GM19397 (cell line): ENCODE measurements around the gene RAI1.
A peak's percentile ranks its signal among the peaks of the same experiment; 100 is the strongest.

Experiments
- ATAC-seq: cut with Tn5 transposase; IDR thresholded peaks from one replicate; pipeline ENCODE4 v1.9.1; 2021; ENCODE audit warnings: mild to moderate bottlenecking, moderate library complexity; ENCODE audit not compliant: unreplicated experiment

Gene RAI1

DNA sequence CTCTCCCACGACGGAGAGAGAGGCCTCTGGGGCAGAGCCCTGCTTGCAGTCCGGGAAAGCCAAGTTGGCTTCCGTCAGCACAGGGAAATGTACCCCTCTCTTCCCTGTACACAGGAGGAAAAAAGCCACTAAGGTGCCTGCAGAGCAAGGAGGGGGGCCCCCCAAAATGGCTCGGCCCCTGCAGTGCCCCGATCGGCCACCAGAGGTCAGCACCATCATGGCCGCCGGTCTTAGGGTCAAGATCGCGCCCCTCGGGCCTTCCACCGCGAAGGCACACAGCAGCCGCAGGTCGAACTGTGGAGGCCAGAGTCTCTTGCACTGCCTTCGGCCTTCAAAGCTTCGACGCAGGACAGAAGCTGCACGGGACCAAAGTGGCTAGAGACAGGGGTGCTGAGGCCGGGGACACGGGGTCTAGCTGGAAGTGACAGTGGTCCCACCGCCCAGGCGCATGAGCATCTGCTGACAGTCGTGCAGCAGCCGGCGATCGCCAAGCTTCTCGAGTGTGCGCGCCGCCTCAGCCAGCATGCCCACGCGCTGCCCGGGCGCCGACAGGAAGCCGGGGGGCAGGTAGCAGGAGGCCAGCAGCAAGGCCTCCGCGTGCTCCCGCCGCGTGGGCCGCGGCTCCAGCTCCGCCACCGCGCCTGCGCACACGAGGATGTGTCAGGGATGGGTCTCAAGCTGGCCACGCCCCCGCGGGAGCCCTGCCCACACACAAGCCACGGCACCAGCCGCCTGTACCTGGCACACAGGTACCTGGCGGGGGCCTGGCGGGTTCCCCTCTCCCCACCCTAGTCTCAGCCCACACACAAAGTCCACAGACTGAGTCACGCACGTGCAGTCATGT is 131.2 kb downstream of the RAI1 start:
- ATAC-seq, result no peak

- ATAC-seq, result no peak
These were observed 131.9 kb downstream of the RAI1 start for GRCh38 chr17:17813055-17813724.

DNA sequence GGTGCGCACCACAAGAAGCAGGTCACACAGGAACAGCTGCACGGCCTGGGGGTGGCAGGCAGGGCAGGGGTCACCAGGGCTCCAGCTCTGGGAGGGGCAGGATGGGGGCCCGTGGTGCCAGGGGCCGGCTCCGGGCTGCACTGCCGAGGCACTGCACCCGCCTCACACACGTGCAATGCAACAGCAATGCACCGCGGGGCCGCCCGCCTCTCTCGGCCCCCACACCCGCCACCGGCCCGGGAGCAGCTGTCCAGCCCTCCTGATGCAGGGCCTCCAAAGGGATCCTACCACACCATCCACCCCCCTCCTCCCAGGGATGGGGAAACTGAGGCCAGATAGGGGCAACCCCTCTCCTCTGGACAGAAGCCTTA is 132.5 kb downstream of the RAI1 start:
- ATAC-seq, result no peak

DNA sequence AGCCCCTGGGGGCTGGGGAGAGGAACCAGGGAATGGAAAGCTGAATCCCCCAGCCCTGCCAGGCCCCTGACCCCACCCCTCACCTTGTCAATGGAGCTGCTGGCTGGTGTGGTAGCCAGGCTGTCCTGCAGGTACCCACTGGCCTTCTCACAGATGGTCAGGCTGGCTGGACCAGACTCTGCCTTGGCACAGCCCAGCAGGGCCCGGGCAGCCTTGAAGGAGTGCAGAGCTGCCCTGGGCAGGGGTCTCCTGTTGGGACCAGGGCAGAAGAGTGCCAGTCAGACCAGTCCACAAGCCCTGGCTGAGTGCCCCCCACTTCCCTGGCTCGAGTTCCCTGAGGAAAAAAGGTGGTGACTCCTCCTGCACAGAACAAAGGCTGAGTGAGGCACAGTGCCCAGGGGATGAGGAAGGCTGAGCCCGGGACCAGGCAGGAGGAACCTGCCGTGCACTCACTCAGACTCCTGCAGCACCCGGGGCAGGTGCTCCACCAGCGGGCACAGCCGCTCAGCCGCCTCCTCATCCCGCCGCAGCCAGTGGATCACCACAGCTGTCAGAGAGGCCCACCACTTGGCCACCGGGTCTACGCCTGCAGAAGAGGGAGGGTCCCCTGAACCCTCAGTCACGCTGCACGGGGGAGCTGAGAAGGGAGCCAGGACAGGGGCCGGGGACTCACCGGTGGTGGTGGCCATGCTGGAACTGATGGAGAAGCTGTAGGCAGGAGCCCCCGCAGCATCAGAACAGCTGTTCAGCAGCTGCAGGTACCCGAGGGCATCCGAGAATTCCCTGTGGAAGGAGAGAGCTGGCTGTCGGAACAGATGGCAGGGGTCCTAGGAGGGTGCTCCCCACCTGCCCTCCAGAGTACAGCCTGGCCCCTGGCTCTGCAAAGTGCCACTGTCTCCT is 133.2 kb downstream of the RAI1 start:
- no peak for ATAC-seq

- ATAC-seq, result no peak
These were observed 133.8 kb downstream of the RAI1 start for GRCh38 chr17:17815062-17815406.

- ATAC-seq, result no peak
These were observed 134.4 kb downstream of the RAI1 start for GRCh38 chr17:17815436-17816200.

GRCh38 chr17:17816240-17816814 is 135.1 kb downstream of the RAI1 start:
- ATAC-seq, result no peak

GRCh38 chr17:17816831-17817551 is 135.7 kb downstream of the RAI1 start:
- no peak for ATAC-seq

DNA sequence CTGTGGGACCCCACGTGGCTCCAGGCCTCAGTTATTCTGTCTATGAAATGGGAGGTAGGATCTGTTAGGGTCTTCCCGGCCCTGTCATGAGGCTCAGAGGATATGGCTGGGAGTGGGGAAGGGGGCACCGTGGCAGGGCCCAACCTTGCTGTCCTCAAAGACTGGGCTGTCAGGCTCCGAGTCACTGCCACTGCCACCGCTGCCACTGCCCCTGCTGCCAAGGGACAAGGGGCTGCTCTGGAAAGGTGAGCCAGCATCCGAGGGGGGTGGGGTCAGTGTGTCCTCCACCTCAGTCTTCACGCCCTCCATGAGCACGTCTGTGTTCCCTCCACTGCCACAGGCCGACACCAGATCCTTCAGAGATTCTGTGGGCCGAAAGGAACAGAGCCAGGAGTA is 136.3 kb downstream of the RAI1 start:
- no peak for ATAC-seq

GRCh38 chr17:17818088-17818526 is 136.8 kb downstream of the RAI1 start:
- ATAC-seq, result no peak

- ATAC-seq, result no peak
These were observed 137.9 kb downstream of the RAI1 start for GRCh38 chr17:17819111-17819510.

DNA sequence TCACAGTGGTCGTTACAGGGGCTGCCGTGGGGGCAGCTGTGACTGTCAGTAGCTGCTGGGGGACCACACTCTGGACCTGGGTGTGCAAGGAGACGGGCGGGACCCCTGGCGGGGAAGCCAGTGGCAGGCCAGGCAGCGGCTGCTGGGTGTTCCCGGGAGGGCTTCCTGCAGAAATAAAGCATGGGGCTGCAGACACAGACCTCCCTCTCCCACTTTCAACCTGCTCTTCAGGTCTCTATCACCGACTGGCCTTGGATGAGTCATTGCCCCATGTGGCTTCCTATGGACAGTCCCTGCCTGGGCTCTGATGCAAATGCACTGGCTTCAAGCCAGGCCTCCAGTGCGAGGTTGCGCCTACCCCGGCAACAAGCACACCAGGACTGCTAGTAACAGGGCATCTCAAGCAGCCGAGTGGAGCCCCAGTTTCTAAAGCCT is 138.3 kb downstream of the RAI1 start:
- no peak for ATAC-seq

DNA sequence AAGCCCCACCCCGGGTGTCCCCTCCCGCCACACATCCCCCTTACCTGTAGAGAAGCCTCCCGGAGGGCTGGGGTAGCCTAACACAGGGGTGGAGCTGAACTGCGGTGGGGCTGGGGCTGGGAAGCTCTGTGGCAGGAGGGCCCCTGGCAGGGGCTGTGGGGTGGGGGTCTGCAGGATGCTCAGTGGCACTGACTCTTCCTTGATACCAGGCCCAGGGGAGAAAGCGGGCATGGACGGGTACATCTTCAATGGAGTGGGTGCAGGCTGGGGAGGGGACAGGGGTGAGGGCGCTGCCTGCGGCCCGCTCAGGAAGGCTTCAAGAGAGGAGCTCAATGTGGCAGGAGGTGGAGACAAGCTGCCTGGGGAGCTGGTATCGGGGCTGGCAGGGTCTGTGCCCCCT is 138.8 kb downstream of the RAI1 start:
- no peak for ATAC-seq

GRCh38 chr17:17820463-17821158 is 139.4 kb downstream of the RAI1 start:
- ATAC-seq, result no peak

- no peak for ATAC-seq
These were observed 140.9 kb downstream of the RAI1 start for GRCh38 chr17:17822189-17822588.

DNA sequence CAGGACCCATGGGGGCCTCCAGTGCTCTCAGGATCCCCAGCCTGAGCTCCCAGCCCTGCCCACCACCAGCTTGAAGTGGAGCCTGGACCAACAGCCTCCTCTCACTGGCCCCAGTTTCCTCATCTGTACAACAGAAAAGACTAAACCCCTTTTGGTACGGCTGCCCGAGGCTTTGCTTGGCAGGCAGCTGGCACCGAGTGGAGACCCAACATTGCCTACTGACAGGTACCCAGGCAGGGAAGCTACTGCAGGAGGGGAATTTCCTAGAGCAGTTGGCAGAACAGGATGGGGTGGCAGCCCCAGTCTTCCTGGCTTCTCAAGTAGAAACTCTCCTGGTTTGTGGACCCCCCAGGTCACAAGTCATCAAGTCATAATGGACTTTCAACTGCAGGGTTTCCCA is 141.4 kb downstream of the RAI1 start:
- ATAC-seq, result no peak

- ATAC-seq, result peak; percentile 87
These were observed 142.3 kb downstream of the RAI1 start for GRCh38 chr17:17823433-17824118.

GRCh38 chr17:17824119-17824782 is 143.0 kb downstream of the RAI1 start:
- no peak for ATAC-seq
